HepG2 (cell line): ENCODE results near the gene NKD1. TPM values are rescaled to one million over a fixed set of nuclear protein-coding genes. Genes with fewer than 3 reads are reported as not detected.

Experiments used
- SMARCE1 ChIP-seq: fragments of 450-650 bp; IDR thresholded peaks from 2 replicates; pipeline ENCODE4 v1.6.1; 2017; ENCODE audit warnings: borderline replicate concordance
- ZNF652 ChIP-seq: IDR thresholded peaks from 2 replicates; pipeline ENCODE4 v1.6.1; 2016; ENCODE audit warnings: low read depth, borderline replicate concordance
- ZNF670 ChIP-seq: sonication (generic); formaldehyde crosslinking; IDR thresholded peaks from 2 replicates; pipeline ENCODE4 v1.8.0; 2022; ENCODE audit warnings: mild to moderate bottlenecking, missing genetic modification reagents, borderline replicate concordance
- ZNF687 ChIP-seq: sonication (generic); formaldehyde crosslinking; IDR thresholded peaks from 2 replicates; pipeline ENCODE4 v1.5.1; 2020; ENCODE audit warnings: mild to moderate bottlenecking, missing genetic modification reagents, moderate library complexity
- ZNF710 ChIP-seq: sonication (generic); formaldehyde crosslinking; IDR thresholded peaks from 2 replicates; pipeline ENCODE4 v1.5.0; 2020; ENCODE audit warnings: mild to moderate bottlenecking, missing genetic modification reagents, borderline replicate concordance
- ZNF816 ChIP-seq: sonication (generic); formaldehyde crosslinking; IDR thresholded peaks from 2 replicates; pipeline ENCODE4 v1.8.0; 2022; ENCODE audit warnings: missing genetic modification reagents, mild to moderate bottlenecking, borderline replicate concordance
- polyA plus RNA-seq, 8 experiments: library from polyadenylated mRNA; depleted of rRNA in 3 of 8; stranded (reverse) in 7 of 8; unstranded in 1 of 8; fragments of >200 nt; fragmentation: Illumina TruSeq in 4 of 8; extraction: Trizol in 4 of 8; gene quantifications; 2 replicates each; pipeline versions ENCODE4 v1.2.1 to v1.2.3, GENCODE V29; 2011 to 2016; ENCODE audit warnings: low read depth in 4 of 8, missing spikeins in 1 of 8, mixed read lengths in 1 of 8; ENCODE audit not compliant: insufficient read depth in 1 of 8
- total RNA-seq, 5 experiments: library from RNA; depleted of rRNA; stranded (reverse); fragments of >200 nt; fragmentation: Illumina TruSeq; extraction: Trizol; gene quantifications; 2 replicates each; pipeline ENCODE4 v1.2.3, GENCODE V29; 2016; ENCODE audit warnings: low read depth in 1 of 5

Gene NKD1
- total and polyA plus RNA-seq, 2 of the 13 experiments (the other 11 are each of a cell fraction or from before 2014, with no cell fraction given), result 70.4 to 121 TPM

- TF ChIP-seq SMARCE1 (no peak), ZNF670 (no peak), ZNF652 (CRISPR knock-in tag) (no peak), ZNF687 (CRISPR knock-in tag) (no peak), ZNF816 (CRISPR knock-in tag) (no peak), ZNF710 (CRISPR knock-in tag) (no peak)
Observed at GRCh38 chr16:50680556-50680893, 132.3 kb downstream of the NKD1 start (continued).
